ENCODE results near the gene KRT79. TPM values are rescaled to one million over a fixed set of nuclear protein-coding genes. Genes with fewer than 3 reads are reported as not detected.

Gene KRT79
- total and polyA plus RNA-seq, 9 of the 15 experiments (the other 6 are each of a cell fraction or from before 2014, with no cell fraction given): 0.03 to 2.3 (median 0.23) TPM; not detected in 2

DNA sequence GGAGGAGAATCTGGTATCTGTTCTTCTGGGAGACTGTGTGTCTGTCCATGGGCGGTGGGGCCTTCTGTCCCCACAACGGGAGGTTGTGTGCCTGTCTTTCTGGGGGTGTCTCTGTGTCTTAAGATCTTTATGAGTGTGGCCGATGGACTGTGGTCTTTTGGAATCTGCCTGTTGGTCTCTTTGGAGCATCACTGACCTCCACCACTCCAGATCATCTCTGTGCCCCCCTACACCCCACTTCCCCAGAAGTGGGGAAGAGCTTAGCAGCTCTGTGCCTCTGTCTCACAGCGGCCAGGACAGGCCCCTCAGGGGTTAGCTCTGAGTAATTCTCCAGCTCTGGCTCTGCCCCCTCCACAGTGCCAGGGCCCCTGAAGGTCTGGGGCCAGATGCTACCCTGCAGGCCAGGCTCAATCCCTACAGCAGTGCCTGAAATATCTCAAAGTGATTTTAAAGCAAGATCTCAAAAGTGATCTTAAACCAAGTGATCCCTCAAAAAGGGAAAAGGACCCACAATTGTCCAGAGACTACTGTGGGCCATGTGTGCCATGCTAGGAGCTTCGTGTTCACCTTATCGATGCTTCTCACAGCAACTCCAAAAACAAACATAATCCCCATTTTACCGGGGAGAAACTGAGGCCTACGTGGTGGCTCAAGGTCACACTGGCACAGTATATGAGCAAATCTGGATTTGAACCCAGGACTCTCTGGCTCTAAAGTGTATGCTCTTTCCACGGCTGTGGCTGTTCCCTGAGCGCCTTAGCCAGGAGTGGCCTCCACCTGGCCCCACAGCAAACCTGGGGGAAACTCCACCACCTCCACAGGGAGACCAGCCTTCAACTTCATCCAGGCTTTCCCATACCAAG is 40.7 kb upstream of the KRT79 start (continued):
- 0 out of 2 replicates have a peak, but pooled peaks have one; percentile 1 for TF ChIP-seq ESRRA (IDR thresholded peaks at IDR 0.05; ENCODE audit: borderline replicate concordance, low read depth)
- no peak for TF ChIP-seq CBX8 (IDR thresholded peaks at IDR 0.05; ENCODE audit: borderline replicate concordance, extremely low read depth, low read depth, low read length, poor library complexity, severe bottlenecking)
- peak; percentile 75; the same call in 1 of the 2 replicates for TF ChIP-seq BCOR (IDR thresholded peaks at IDR 0.05)
- no peak for TF ChIP-seq SIRT6 (IDR thresholded peaks at IDR 0.05; ENCODE audit: low read depth, low read length)
- TF ChIP-seq PML (IDR thresholded peaks at IDR 0.05; ENCODE audit: low read length): 0 out of 2 replicates have a peak, but pooled peaks have one; percentile 16
- no peak for TF ChIP-seq ZNF696 (CRISPR knock-in tag; conservative IDR thresholded peaks at IDR 0.05)
- no peak for TF ChIP-seq TFE3 (CRISPR knock-in tag; IDR thresholded peaks at IDR 0.05)
- no peak for TF ChIP-seq JUND (IDR thresholded peaks at IDR 0.05; ENCODE audit: borderline replicate concordance, low read depth, low read length)
- TF ChIP-seq JUND (tag; IDR thresholded peaks at IDR 0.05; ENCODE audit: borderline replicate concordance, low read depth, low read length): no peak; the same call in 2 of the 3 replicates
- TF ChIP-seq, protein P1, sequence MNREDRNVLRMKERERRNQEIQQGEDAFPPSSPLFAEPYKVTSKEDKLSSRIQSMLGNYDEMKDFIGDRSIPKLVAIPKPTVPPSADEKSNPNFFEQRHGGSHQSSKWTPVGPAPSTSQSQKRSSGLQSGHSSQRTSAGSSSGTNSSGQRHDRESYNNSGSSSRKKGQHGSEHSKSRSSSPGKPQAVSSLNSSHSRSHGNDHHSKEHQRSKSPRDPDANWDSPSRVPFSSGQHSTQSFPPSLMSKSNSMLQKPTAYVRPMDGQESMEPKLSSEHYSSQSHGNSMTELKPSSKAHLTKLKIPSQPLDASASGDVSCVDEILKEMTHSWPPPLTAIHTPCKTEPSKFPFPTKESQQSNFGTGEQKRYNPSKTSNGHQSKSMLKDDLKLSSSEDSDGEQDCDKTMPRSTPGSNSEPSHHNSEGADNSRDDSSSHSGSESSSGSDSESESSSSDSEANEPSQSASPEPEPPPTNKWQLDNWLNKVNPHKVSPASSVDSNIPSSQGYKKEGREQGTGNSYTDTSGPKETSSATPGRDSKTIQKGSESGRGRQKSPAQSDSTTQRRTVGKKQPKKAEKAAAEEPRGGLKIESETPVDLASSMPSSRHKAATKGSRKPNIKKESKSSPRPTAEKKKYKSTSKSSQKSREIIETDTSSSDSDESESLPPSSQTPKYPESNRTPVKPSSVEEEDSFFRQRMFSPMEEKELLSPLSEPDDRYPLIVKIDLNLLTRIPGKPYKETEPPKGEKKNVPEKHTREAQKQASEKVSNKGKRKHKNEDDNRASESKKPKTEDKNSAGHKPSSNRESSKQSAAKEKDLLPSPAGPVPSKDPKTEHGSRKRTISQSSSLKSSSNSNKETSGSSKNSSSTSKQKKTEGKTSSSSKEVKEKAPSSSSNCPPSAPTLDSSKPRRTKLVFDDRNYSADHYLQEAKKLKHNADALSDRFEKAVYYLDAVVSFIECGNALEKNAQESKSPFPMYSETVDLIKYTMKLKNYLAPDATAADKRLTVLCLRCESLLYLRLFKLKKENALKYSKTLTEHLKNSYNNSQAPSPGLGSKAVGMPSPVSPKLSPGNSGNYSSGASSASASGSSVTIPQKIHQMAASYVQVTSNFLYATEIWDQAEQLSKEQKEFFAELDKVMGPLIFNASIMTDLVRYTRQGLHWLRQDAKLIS (CRISPR knock-in tag; IDR thresholded peaks at IDR 0.05): no peak
- TF ChIP-seq POLR2B (IDR thresholded peaks at IDR 0.05; ENCODE audit: low read depth, partially characterized antibody): peak; percentile 54
- no peak for TF ChIP-seq CCAR2 (IDR thresholded peaks at IDR 0.05; ENCODE audit: low read depth, low read length)
- peak; percentile 75 for TF ChIP-seq BRD9 (IDR thresholded peaks at IDR 0.05; ENCODE audit: low read depth, partially characterized antibody)
- no peak for TF ChIP-seq NR4A1 (CRISPR knock-in tag; IDR thresholded peaks at IDR 0.05)
- 0 out of 2 replicates have a peak, but pooled peaks have one; percentile 62 for TF ChIP-seq NR4A1 (tag; IDR thresholded peaks at IDR 0.05)
- no peak for TF ChIP-seq XRCC4 (IDR thresholded peaks at IDR 0.05; ENCODE audit: extremely low read depth, insufficient read depth, insufficient read length)
- TF ChIP-seq ZBTB17 (CRISPR knock-in tag; IDR thresholded peaks at IDR 0.05): 0 out of 2 replicates have a peak, but pooled peaks have one; percentile 18
- peak; percentile 51 for TF ChIP-seq HDAC2 (IDR thresholded peaks at IDR 0.05)
- no peak for TF ChIP-seq HOMEZ (CRISPR knock-in tag; IDR thresholded peaks at IDR 0.05)
- TF ChIP-seq POLR2G (IDR thresholded peaks at IDR 0.05; ENCODE audit: low read depth, low read length): no peak
- no peak for TF ChIP-seq RBM39 (optimal IDR thresholded peaks at IDR 0.05; ENCODE audit: low read depth, low read length)

Data from K562 (cell line).